ENCODE data around the gene ASXL1. TPM values are rescaled to one million over a fixed set of nuclear protein-coding genes. Genes with fewer than 3 reads are reported as not detected.

The ASXL1 gene
- total RNA-seq, 1 experiment from 2014 or later, result 22.7 TPM

DNA sequence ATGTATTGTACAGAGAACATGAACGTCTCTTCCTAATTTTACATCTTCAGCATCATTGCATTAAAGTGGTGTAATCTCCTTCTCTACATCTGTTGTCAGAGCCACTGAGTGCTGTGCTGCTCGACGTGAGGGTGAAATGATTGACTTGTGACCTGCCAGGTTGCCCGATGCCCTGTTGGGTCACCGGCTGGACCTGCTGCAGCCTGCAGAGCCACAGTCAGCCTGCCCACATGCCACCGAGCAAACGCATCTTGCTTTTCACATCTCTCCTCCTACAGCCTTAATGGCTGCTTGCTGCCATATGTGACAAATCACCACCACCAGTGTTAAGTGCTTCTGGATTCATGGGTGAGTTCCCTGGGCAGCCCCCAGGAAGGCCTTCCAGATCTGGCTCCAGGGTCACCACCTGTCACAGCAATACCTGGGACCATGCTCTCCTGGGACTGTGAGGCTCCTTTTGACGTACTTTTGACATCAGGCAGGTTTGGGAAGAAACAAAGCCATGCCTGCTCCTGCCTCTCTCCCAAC, 80.3 kb downstream of the ASXL1 start (continued):
- TF ChIP-seq, protein P1, sequence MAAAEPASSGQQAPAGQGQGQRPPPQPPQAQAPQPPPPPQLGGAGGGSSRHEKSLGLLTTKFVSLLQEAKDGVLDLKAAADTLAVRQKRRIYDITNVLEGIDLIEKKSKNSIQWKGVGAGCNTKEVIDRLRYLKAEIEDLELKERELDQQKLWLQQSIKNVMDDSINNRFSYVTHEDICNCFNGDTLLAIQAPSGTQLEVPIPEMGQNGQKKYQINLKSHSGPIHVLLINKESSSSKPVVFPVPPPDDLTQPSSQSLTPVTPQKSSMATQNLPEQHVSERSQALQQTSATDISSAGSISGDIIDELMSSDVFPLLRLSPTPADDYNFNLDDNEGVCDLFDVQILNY (CRISPR knock-in tag; IDR thresholded peaks at IDR 0.05), result no peak
- TF ChIP-seq NR2C2 (CRISPR knock-in tag; IDR thresholded peaks at IDR 0.05), result no peak
- TF ChIP-seq, protein P2, sequence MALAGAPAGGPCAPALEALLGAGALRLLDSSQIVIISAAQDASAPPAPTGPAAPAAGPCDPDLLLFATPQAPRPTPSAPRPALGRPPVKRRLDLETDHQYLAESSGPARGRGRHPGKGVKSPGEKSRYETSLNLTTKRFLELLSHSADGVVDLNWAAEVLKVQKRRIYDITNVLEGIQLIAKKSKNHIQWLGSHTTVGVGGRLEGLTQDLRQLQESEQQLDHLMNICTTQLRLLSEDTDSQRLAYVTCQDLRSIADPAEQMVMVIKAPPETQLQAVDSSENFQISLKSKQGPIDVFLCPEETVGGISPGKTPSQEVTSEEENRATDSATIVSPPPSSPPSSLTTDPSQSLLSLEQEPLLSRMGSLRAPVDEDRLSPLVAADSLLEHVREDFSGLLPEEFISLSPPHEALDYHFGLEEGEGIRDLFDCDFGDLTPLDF (CRISPR knock-in tag; IDR thresholded peaks at IDR 0.05), result no peak
- no peak for TF ChIP-seq ZNF138 (CRISPR knock-in tag; conservative IDR thresholded peaks at IDR 0.05)
- TF ChIP-seq FOXJ3 (CRISPR knock-in tag; IDR thresholded peaks at IDR 0.05; ENCODE audit: borderline replicate concordance), result no peak
- TF ChIP-seq, protein P3, sequence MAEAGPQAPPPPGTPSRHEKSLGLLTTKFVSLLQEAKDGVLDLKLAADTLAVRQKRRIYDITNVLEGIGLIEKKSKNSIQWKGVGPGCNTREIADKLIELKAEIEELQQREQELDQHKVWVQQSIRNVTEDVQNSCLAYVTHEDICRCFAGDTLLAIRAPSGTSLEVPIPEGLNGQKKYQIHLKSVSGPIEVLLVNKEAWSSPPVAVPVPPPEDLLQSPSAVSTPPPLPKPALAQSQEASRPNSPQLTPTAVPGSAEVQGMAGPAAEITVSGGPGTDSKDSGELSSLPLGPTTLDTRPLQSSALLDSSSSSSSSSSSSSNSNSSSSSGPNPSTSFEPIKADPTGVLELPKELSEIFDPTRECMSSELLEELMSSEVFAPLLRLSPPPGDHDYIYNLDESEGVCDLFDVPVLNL (CRISPR knock-in tag; IDR thresholded peaks at IDR 0.05; ENCODE audit: borderline replicate concordance, low read depth), result no peak
- TF ChIP-seq OVOL2 (CRISPR knock-in tag; IDR thresholded peaks at IDR 0.05; ENCODE audit: borderline replicate concordance), result no peak

DNA sequence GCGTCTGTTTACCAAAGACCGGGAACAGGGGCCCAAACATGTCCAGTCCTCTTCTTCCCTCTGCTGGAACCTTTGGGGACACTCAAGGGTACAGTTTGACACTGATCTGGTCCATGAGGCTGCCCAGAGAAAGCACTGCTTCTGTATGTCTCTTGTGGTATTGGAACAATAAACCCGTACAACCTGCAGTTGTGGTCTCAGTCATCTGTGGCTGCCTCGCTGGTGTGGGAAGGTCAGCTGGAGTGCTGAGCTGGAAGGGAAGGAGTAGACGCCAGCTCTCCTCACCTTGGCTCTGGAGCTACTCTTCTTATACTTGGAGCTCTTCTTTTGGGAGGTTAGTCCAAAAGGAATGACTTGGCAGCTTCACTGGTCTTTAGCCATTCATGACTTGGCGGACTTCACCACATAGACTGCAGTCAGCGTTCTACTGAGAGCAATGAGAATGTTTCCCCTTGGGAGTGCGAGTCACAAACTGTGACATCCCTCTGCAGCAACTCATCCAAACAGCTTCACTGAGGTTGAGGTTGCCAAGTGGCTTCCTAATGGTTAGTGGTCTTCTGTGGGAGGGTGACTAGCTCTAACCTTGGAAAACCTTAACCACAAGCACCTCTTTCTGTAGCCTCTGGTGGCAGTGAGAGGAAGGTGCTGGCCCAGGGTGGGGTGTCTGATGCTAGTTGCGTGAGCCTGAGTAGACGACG, 81.2 kb downstream of the ASXL1 start:
- no peaks in the 10 kb centered on the region for H3K9me3 Mint-ChIP-seq
- peaks cover 9% of the 10 kb centered on the region for H3K4me1 Mint-ChIP-seq
- H3K27ac Mint-ChIP-seq, result no peak overlapping the region
- H3K27me3 Mint-ChIP-seq (ENCODE audit: low read depth), result no peaks in the 10 kb centered on the region
- DNase-seq (ENCODE audit: low spot score) (no peak), ATAC-seq (no peak)
- H3K4me3 Mint-ChIP-seq, result no peak overlapping the region
- CTCF ChIA-PET, result interaction anchor here (1.7 kb wide), 1 partner anchor 17 kb away, joined by 5 read pairs; no protein-coding TSS in a partner anchor
- POLR2A ChIA-PET, result no interaction called here
- H3K36me3 Mint-ChIP-seq, result peaks cover 7% of the 10 kb centered on the region; the same call in 1 of the 2 replicates
- no peak for TF ChIP-seq MYBL2 (CRISPR knock-in tag; IDR thresholded peaks at IDR 0.05)
- TF ChIP-seq, protein P4, sequence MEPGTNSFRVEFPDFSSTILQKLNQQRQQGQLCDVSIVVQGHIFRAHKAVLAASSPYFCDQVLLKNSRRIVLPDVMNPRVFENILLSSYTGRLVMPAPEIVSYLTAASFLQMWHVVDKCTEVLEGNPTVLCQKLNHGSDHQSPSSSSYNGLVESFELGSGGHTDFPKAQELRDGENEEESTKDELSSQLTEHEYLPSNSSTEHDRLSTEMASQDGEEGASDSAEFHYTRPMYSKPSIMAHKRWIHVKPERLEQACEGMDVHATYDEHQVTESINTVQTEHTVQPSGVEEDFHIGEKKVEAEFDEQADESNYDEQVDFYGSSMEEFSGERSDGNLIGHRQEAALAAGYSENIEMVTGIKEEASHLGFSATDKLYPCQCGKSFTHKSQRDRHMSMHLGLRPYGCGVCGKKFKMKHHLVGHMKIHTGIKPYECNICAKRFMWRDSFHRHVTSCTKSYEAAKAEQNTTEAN (CRISPR knock-in tag; IDR thresholded peaks at IDR 0.05), result no peak
- TF ChIP-seq, protein P5, sequence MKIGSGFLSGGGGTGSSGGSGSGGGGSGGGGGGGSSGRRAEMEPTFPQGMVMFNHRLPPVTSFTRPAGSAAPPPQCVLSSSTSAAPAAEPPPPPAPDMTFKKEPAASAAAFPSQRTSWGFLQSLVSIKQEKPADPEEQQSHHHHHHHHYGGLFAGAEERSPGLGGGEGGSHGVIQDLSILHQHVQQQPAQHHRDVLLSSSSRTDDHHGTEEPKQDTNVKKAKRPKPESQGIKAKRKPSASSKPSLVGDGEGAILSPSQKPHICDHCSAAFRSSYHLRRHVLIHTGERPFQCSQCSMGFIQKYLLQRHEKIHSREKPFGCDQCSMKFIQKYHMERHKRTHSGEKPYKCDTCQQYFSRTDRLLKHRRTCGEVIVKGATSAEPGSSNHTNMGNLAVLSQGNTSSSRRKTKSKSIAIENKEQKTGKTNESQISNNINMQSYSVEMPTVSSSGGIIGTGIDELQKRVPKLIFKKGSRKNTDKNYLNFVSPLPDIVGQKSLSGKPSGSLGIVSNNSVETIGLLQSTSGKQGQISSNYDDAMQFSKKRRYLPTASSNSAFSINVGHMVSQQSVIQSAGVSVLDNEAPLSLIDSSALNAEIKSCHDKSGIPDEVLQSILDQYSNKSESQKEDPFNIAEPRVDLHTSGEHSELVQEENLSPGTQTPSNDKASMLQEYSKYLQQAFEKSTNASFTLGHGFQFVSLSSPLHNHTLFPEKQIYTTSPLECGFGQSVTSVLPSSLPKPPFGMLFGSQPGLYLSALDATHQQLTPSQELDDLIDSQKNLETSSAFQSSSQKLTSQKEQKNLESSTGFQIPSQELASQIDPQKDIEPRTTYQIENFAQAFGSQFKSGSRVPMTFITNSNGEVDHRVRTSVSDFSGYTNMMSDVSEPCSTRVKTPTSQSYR (CRISPR knock-in tag; IDR thresholded peaks at IDR 0.05), result no peak
- TF ChIP-seq ZNF263 (CRISPR knock-in tag; IDR thresholded peaks at IDR 0.05; ENCODE audit: low read depth), result no peak
- no peak for TF ChIP-seq FOXJ3 (CRISPR knock-in tag; IDR thresholded peaks at IDR 0.05; ENCODE audit: borderline replicate concordance)
- TF ChIP-seq GABPB1 (CRISPR knock-in tag; IDR thresholded peaks at IDR 0.05), result no peak
- no peak for TF ChIP-seq SMAD4 (CRISPR knock-in tag; IDR thresholded peaks at IDR 0.05)
- TF ChIP-seq, protein P6, sequence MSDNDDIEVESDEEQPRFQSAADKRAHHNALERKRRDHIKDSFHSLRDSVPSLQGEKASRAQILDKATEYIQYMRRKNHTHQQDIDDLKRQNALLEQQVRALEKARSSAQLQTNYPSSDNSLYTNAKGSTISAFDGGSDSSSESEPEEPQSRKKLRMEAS (CRISPR knock-in tag; IDR thresholded peaks at IDR 0.05), result no peak
- no peak for TF ChIP-seq FOXK1 (CRISPR knock-in tag; IDR thresholded peaks at IDR 0.05)
- no peak for TF ChIP-seq NR3C1 (CRISPR knock-in tag; conservative IDR thresholded peaks at IDR 0.05; ENCODE audit: low read depth)
- TF ChIP-seq, protein P7, sequence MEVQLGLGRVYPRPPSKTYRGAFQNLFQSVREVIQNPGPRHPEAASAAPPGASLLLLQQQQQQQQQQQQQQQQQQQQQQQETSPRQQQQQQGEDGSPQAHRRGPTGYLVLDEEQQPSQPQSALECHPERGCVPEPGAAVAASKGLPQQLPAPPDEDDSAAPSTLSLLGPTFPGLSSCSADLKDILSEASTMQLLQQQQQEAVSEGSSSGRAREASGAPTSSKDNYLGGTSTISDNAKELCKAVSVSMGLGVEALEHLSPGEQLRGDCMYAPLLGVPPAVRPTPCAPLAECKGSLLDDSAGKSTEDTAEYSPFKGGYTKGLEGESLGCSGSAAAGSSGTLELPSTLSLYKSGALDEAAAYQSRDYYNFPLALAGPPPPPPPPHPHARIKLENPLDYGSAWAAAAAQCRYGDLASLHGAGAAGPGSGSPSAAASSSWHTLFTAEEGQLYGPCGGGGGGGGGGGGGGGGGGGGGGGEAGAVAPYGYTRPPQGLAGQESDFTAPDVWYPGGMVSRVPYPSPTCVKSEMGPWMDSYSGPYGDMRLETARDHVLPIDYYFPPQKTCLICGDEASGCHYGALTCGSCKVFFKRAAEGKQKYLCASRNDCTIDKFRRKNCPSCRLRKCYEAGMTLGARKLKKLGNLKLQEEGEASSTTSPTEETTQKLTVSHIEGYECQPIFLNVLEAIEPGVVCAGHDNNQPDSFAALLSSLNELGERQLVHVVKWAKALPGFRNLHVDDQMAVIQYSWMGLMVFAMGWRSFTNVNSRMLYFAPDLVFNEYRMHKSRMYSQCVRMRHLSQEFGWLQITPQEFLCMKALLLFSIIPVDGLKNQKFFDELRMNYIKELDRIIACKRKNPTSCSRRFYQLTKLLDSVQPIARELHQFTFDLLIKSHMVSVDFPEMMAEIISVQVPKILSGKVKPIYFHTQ (CRISPR knock-in tag; IDR thresholded peaks at IDR 0.05), result no peak
- TF ChIP-seq ZNF317 (CRISPR knock-in tag; IDR thresholded peaks at IDR 0.05; ENCODE audit: borderline replicate concordance, low read depth), result no peak
